Transverse colon (tissue), 3 donors: ENCODE measurements around the gene CPA2.

ENCODE experiments used
- POLR2A ChIP-seq: fragments of 450-650 bp; IDR thresholded peaks from one replicate; pipeline ENCODE4 v1.6.1; 2016; ENCODE audit warnings: antibody characterized with exemption, mild to moderate bottlenecking, moderate library complexity
- TF ChIP-seq, protein P1 (sequence below), 5 experiments: fragments of 200-600 bp in 3 of 5; fragments of 450-650 bp in 2 of 5; sonication (generic) in 3 of 5; IDR thresholded peaks; 1 replicate in 2 of 5; 2 replicates in 3 of 5; pipeline ENCODE4 v1.5.1; 2016 to 2017; ENCODE audit warnings: antibody characterized with exemption in 5 of 5, inconsistent platforms in 3 of 5, mild to moderate bottlenecking in 2 of 5, moderate library complexity in 1 of 5

DNA sequence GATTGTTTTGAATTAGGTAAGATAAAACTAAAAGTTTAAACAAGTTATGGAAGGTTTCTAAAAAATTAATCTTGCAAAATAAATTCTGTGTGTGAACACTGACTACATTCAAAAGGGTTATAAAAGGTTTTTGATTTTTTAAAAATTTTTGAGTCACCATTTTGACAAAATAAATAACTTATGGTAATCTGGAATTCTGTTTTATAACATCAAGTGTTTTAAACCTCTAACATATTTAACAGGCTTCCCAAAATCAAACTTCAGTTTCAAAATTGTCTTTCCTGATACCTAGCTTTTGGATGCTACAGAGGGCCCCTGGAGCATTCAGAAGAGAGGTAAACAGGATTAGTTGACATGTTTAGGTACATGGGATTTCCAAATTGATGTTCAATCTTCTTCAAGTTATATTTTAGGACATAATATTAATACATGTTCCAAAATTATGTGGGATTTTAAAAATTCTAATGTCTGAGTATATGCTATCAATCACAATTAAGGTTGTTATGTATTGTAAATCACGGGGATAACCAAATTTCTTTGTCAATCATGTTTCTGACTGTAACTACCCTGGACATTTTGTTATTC lies 8.1 kb upstream of the CPA2 start:
- TF ChIP-seq, protein P1, sequence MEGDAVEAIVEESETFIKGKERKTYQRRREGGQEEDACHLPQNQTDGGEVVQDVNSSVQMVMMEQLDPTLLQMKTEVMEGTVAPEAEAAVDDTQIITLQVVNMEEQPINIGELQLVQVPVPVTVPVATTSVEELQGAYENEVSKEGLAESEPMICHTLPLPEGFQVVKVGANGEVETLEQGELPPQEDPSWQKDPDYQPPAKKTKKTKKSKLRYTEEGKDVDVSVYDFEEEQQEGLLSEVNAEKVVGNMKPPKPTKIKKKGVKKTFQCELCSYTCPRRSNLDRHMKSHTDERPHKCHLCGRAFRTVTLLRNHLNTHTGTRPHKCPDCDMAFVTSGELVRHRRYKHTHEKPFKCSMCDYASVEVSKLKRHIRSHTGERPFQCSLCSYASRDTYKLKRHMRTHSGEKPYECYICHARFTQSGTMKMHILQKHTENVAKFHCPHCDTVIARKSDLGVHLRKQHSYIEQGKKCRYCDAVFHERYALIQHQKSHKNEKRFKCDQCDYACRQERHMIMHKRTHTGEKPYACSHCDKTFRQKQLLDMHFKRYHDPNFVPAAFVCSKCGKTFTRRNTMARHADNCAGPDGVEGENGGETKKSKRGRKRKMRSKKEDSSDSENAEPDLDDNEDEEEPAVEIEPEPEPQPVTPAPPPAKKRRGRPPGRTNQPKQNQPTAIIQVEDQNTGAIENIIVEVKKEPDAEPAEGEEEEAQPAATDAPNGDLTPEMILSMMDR (IDR thresholded peaks at IDR 0.05): no peak
- no peak for TF ChIP-seq POLR2A
